ENCODE data around the gene EI24.

- no peak for TF ChIP-seq ZNF3 (CRISPR knock-in tag; IDR thresholded peaks at IDR 0.05)
- no peak for TF ChIP-seq MAZ (CRISPR knock-in tag; conservative IDR thresholded peaks at IDR 0.05 in 1 of 2, IDR thresholded peaks at IDR 0.05 in 1 of 2)
- TF ChIP-seq POLR2A (conservative IDR thresholded peaks at IDR 0.05): no peak
- no peak for TF ChIP-seq UBTF (IDR thresholded peaks at IDR 0.05; ENCODE audit: borderline replicate concordance in 1 of 2, low read depth in 2 of 2, low read length in 2 of 2)
These were observed 1.7 kb downstream of the EI24 start for GRCh38 chr11:125570952-125571351.
